Measurements from ENCODE around the gene ZSWIM9.
"Not testable (repeated sequence)": the region's sequence is repeated elsewhere in the genome, so short reads cannot be mapped to it uniquely, and the experiment has no call there.

DNA sequence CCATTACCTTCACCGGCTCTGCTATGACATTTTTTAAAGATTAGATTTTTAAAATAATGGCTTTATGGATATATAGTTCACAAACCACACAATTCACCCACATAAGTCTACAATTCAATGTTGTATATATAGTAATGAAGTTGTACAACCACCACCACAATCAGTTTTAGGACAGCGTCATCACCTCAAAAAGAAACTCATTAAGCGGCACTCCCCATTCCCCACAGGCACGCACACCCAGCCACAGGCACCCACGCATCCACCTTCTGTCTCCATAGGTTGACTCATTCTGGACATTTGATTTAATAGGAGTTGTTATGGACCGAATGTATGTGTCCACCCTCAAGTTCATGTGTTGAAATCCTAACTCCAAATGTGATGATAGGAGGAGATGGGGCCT is 71.3 kb downstream of the ZSWIM9 start:
- TF ChIP-seq, protein P1, sequence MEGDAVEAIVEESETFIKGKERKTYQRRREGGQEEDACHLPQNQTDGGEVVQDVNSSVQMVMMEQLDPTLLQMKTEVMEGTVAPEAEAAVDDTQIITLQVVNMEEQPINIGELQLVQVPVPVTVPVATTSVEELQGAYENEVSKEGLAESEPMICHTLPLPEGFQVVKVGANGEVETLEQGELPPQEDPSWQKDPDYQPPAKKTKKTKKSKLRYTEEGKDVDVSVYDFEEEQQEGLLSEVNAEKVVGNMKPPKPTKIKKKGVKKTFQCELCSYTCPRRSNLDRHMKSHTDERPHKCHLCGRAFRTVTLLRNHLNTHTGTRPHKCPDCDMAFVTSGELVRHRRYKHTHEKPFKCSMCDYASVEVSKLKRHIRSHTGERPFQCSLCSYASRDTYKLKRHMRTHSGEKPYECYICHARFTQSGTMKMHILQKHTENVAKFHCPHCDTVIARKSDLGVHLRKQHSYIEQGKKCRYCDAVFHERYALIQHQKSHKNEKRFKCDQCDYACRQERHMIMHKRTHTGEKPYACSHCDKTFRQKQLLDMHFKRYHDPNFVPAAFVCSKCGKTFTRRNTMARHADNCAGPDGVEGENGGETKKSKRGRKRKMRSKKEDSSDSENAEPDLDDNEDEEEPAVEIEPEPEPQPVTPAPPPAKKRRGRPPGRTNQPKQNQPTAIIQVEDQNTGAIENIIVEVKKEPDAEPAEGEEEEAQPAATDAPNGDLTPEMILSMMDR (IDR thresholded peaks at IDR 0.05; ENCODE audit: borderline replicate concordance, extremely low read depth, low read length, poor library complexity, severe bottlenecking): not testable (repeated sequence)
- TF ChIP-seq EZH2 (IDR thresholded peaks at IDR 0.05; ENCODE audit: borderline replicate concordance, low read depth, low read length, severe bottlenecking): not testable (repeated sequence)
